Small intestine (tissue), 7 donors: Measurements from ENCODE around the gene MAGEB2. TPM values are rescaled to one million over a fixed set of nuclear protein-coding genes. Genes with fewer than 3 reads are reported as not detected.

ENCODE experiments used
- DNase-seq, 2 donors: peaks; one replicate each; pipeline versions ENCODE4 v3.0.0 to v3.0.0-alpha.2; 2013
- FAIRE-seq: peaks from 2 replicates; lab custom pipeline; 2012; peaks lifted over from hg19 to GRCh38; lab: Jason Lieb, UNC
- H3K27ac ChIP-seq, 3 donors: one replicate each; pipeline ENCODE4 v1.5.1; 2013; ENCODE audit warnings: low read length in 2 of 3, mild to moderate bottlenecking in 2 of 3, control low read depth in 1 of 3, inconsistent platforms in 1 of 3, low read depth in 1 of 3, moderate library complexity in 1 of 3
- H3K27me3 ChIP-seq, 3 donors: one replicate each; pipeline ENCODE4 v1.6.1; 2013; ENCODE audit warnings: low read length in 3 of 3, inconsistent platforms in 1 of 3; ENCODE audit not compliant: control insufficient read depth in 3 of 3, insufficient read depth in 3 of 3
- H3K36me3 ChIP-seq, 3 donors: one replicate each; pipeline ENCODE4 v1.6.1; 2013; ENCODE audit warnings: low read length in 3 of 3, inconsistent platforms in 1 of 3, low read depth in 1 of 3, mild to moderate bottlenecking in 1 of 3, moderate library complexity in 1 of 3; ENCODE audit not compliant: control insufficient read depth in 3 of 3, insufficient read depth in 2 of 3
- H3K4me1 ChIP-seq, 3 donors: one replicate each; pipeline ENCODE4 v1.6.1; 2013; ENCODE audit warnings: low read length in 2 of 3, inconsistent platforms in 1 of 3, low read depth in 1 of 3, mild to moderate bottlenecking in 1 of 3, moderate library complexity in 1 of 3; ENCODE audit not compliant: control insufficient read depth in 3 of 3, insufficient read depth in 2 of 3
- H3K4me3 ChIP-seq, 3 donors: one replicate each; pipeline ENCODE4 v1.5.1; 2013; ENCODE audit warnings: low read length in 3 of 3, control low read depth in 1 of 3, inconsistent platforms in 1 of 3, low read depth in 1 of 3, mild to moderate bottlenecking in 1 of 3, moderate library complexity in 1 of 3
- H3K9me3 ChIP-seq, 2 donors: one replicate each; pipeline ENCODE4 v1.6.1; 2013; ENCODE audit warnings: low read depth in 1 of 2, low read length in 1 of 2; ENCODE audit not compliant: control insufficient read depth in 2 of 2, insufficient read depth in 1 of 2
- WGBS, 3 donors: extraction: QIAGEN DNeasy Blood & Tissue Kit; methylation state at CpG; one replicate each; pipeline ENCODE4 v1.1.7; 2013; 5-methylcytosine and 5-hydroxymethylcytosine counted together
- polyA plus RNA-seq, 4 donors: library from polyadenylated mRNA; stranded (reverse) in 3 of 4; unstranded in 1 of 4; fragments of 200-250 nt in 3 of 4; fragments of 120-200 nt in 1 of 4; gene quantifications; one replicate each; pipeline versions ENCODE4 v1.2.1 to v1.2.3, GENCODE V29; 2013
- donor health status: healthy with polysubstance abuse.
- donor health status: control.
- donor health status: control.
- donor health status: Bipolar disorder and iron deficiency.
- donor health status: healthy.

The MAGEB2 gene
- polyA plus RNA-seq, 4 donors: not detected

DNA sequence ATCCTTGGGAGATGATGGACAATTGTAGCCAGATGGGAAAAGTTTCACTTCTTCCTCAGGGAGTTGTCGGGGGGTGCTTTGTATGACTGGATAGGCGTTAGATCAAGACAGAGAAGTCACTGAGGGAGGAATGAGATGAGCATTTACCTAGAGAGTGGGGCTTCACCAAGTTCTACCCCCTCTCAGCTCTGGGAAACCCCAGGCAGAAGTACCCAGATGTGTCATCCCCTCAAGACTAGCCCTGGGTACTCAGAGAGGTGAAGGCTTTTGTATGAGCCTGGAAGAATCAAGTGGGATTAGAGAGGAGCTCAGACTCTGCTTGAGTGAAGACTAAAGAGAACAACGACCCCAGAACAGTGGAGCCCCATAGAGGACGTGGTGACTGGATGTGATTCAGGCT, 33.5 kb downstream of the MAGEB2 start:
- Histone ChIP-seq H3K27me3 (no peaks in the 10 kb centered on the region), H3K4me3 (no peak overlapping the region), H3K36me3 (no peaks in the 10 kb centered on the region), H3K27ac (no peak overlapping the region), H3K9me3 (no peaks in the 10 kb centered on the region), H3K4me1 (no peaks in the 10 kb centered on the region)
- FAIRE-seq (no peak), DNase-seq (no peak)
- WGBS, 3 donors: 54 to 88% (median 70%) methylated on average over 4 of the region's 4 CpGs

DNA sequence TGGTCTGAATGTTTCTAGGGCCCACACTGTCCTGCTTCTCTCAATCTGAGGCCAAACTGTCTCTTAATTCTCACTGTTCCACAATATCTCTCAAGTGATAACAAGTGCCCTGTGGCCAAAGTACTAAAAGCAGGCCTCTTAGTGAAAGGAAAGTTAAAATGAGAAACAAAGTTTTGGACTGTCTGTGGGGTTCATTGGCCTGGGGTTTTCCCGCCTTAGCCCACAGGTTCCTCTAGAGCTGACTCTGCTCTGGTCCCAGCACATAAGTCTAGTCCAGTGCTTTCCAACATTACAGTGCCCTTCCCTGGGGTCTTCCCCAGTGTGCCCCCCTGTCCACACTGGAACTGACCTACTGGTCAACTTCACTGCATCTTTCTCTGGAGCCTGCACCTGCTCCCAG, 37.9 kb downstream of the MAGEB2 start:
- WGBS, 3 donors: 56 to 96% (median 82%) methylated on average over 1 of the region's 1 CpG
- Histone ChIP-seq H3K4me1 (no peaks in the 10 kb centered on the region), H3K27me3 (no peaks in the 10 kb centered on the region), H3K9me3 (no peaks in the 10 kb centered on the region), H3K4me3 (no peak overlapping the region), H3K27ac (no peak overlapping the region), H3K36me3 (no peaks in the 10 kb centered on the region)
- DNase-seq: no peak
- no peak for FAIRE-seq

DNA sequence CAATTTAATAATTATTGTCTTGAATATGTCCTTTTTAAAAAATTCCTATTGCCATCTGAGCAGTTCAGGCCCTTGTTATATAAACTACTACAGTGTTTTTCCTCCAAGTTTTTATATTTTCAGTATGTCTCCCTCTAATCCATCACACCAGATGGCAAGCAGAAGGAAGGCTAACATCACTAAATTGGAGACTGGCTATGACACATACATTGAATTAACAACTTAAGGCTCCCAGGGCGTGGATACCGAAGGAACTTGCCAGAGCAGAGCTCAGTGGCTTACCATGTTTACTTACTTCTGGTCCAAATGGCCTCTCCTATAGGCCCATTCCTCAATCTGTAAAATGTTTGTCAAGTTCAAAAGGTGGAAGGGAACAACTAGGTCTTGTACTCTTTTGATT, 44.6 kb downstream of the MAGEB2 start:
- no peak for FAIRE-seq
- no peaks in the 10 kb centered on the region for H3K36me3 ChIP-seq
- no peak overlapping the region for H3K27ac ChIP-seq
- no peak overlapping the region for H3K4me3 ChIP-seq
- 65 to 74% (median 72%) methylated on average over 2 of the region's 2 CpGs for WGBS, 3 donors
- no peaks in the 10 kb centered on the region for H3K4me1 ChIP-seq
- H3K9me3 ChIP-seq: no peaks in the 10 kb centered on the region
- H3K27me3 ChIP-seq: no peaks in the 10 kb centered on the region
- no peak for DNase-seq

DNA sequence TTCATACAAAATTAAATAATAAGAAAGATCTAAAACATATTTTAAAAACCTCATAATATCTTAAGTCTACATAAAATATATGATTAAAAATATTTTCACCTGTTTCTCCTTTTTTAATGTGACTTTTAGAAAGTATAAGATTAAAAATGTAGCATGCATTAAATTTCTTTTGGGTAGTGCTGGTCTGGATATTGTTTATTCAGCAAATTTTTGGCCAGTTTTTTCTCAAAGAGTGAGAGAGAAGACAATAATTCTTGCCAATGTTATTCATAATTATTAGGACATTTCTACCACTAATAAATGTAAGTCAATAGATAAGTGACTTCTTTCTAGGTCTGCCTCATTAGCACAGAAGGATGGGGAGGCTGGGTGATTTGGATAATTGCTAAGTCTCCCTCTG, 45.6 kb downstream of the MAGEB2 start:
- Histone ChIP-seq H3K36me3 (no peaks in the 10 kb centered on the region), H3K4me3 (no peak overlapping the region), H3K9me3 (no peaks in the 10 kb centered on the region), H3K4me1 (no peaks in the 10 kb centered on the region), H3K27me3 (no peaks in the 10 kb centered on the region), H3K27ac (no peak overlapping the region)
- FAIRE-seq: no peak
- DNase-seq: no peak

DNA sequence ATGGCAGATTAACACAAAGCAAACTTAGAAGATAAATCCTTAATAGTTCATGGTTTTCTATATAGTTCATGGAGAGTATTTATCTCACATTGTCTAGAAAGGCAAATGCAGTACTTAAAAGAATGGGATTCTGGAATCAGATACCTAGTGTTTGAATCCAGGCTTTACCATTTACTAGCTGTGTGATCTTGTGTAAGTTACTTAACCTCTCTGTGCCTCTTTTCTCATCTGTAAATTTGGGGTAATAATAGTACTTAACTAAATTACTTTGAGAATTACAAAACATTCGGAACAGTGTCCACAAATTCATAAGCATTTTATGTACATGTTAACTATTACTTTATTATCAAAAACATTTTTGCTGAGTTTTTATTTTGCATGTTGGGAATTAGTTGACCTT, 47.4 kb downstream of the MAGEB2 start:
- Histone ChIP-seq H3K36me3 (no peaks in the 10 kb centered on the region), H3K27me3 (no peaks in the 10 kb centered on the region), H3K4me1 (no peaks in the 10 kb centered on the region), H3K4me3 (no peak overlapping the region), H3K9me3 (no peaks in the 10 kb centered on the region), H3K27ac (no peak overlapping the region)
- DNase-seq (no peak), FAIRE-seq (no peak)
- WGBS, 3 donors: 51 to 88% (median 81%) methylated on average over 1 of the region's 1 CpG

Other genes starting within 250 kb of the MAGEB2 start
- gene MAGEB3, start 15.1 kb downstream of the MAGEB2 start, polyA plus RNA-seq: not detected
- gene MAGEB4, start 26.4 kb downstream of the MAGEB2 start, polyA plus RNA-seq: not detected
- gene MAGEB1, start 31.6 kb downstream of the MAGEB2 start, polyA plus RNA-seq: not detected
- under 1 TPM in 1 of 4 donors, not detected in 3; 0.18 TPM for gene NR0B1, start 93.8 kb downstream of the MAGEB2 start, polyA plus RNA-seq